Amniotic epithelial cell (primary cell): ENCODE results near the gene CHCHD3.
A peak's percentile ranks its signal among the peaks of the same experiment; 100 is the strongest.

Experiments used
- DNase-seq: peaks from one replicate; pipeline ENCODE4 v3.0.0-alpha.2; 2010; ENCODE audit warnings: low read depth

The CHCHD3 gene

DNA sequence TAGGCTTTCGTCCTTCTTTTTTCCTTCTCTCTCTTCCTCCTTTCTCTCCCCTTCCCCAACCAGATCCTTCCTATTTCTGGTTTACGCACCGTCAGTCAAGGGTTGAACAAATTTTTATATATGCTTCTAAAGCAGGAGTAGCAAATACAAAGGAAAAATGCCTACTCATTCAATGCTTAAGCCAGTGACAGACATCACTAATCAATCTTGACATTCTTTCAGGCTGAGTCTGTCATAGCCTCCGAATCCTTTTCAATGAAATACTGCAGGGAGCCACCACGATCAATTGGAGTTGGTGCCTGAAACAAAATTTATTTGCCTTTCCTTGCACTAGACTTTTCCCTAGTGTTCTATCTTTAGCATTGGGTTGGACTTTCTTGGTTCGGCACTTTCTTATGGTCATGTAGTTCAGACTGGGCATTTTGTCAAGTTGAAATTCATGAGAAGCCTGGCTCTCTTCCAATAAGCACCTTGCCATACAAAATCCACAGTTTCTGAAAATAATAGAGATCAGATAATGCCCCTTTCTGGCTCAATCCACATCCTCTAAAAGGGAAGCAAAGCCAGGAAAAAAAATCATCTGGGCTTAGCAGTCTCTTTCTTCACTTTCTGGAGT, 266.1 kb downstream of the CHCHD3 start:
- no peak for DNase-seq

DNA sequence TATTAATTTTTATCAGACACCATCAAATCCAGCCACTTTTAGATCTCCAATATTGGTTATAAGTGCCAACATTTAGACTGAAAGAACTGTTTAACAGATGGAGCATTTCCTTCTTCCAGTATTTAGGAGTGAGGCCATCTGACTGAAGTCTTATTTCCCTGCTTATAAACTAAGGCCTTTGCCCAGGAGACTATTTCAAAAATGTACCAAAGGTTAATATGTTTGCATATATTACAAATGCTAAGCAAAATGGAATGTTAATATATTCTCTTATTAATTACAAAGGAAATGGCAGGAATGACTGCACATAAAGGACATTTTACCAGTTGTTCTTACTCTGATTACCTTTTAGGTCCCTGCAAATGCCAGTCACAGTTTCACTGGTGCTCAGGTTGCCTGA, 266.8 kb downstream of the CHCHD3 start:
- DNase-seq, result no peak

DNA sequence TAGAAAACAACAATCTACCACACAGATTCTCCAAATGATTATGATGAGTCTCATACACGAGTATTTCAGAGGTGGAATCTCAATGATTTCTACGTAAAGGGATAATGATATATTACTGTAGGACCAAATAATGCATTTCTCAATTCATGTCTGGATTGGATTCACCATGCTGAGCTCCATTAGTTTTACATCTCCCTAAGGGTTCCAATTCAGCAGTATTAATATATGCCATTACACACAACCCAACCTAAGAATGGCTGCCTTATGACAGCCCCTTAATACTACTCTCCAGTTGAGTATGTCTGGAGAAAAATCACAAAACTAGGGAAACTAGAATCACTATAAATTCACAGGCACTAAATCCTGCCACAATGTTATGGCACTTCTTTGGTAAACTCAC, 271.3 kb downstream of the CHCHD3 start:
- DNase-seq, result no peak

DNA sequence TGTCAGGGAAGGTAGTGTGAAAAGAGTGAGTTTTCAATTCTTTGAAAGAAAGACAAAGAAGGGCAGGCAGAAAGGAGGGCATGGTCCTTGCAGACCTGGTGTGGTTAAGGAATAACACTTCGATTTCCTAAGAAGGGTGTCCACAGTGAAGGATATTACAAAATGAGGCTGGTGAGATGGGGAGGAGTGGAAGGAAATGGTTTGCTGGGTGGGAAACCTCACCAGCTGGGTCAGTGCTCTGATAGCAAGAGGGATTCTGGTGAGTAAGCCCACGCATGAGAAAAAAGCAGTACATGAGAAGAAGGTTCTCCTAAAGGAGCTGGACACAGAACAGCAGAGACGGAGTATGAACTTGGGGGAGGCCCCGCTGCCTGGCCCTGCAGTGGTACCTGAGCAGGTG, 275.1 kb downstream of the CHCHD3 start:
- DNase-seq, result peak; percentile 15

DNA sequence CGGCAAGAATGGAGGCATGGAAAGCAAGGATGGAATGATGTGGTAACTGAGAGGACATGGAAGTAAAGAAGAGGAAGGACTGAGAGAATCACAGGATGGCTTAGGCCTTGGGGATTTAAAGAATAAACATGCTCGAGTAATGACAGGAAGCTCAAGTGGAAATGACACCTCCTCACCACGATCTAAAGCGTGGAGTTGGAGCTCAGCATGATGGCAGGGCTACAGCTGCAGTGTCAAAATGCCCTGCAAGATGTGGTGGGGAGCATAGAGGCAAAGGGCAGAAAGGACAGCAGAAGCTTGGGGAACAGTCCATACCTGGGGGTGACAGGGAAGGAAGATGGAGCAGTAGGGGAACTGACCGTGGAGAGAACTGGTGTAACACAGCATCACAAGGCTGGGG, 276.1 kb downstream of the CHCHD3 start:
- DNase-seq, result no peak

DNA sequence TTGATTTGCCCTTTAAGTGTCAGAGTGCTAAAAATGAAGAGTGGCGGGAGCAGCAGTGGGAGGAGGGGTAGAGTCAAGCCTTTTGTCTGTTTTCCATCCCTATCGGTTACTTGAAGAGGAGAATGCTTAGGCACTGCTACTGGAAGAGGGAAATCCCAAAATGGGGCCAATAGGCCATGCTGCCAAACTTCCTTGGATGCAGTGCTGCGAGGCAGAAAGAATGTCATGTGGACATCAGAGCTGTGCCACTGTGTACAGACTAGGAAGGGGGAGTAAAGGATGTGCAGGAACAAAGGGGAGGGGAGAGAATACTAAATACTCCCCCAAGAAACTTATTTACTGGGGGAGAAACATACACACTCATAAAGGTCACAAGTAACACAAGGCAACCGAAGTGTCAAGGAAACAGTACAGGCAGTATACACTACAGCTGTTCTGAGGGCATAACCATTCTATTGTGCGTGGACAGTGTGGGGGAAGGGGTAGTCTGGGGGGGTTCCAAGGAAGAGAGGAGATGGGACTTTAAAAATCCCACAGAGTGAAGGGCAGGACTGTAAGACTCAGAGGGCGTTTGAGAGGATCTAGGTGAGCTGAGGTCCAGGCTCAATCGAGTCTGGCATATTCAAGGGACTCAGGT, 276.9 kb downstream of the CHCHD3 start:
- DNase-seq, result no peak

DNA sequence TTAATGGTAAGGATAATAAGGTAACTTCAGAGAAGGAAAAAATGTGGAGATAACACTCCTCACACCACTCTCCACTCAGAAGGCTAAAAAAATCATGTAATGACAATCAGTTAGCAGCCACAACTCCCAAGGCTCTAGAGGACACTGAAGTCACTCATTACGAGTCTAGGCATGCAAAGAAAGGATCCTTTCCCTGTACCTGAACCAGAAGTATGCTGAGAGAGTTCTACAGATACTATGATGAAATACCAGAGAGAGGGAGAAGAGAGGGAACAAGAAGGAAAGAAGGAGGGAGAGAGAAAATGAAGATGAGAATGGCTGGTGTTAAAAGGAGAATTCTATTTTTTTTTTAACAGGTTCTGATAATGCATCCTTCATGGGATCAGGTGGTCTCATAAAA, 281.4 kb downstream of the CHCHD3 start:
- DNase-seq, result no peak

DNA sequence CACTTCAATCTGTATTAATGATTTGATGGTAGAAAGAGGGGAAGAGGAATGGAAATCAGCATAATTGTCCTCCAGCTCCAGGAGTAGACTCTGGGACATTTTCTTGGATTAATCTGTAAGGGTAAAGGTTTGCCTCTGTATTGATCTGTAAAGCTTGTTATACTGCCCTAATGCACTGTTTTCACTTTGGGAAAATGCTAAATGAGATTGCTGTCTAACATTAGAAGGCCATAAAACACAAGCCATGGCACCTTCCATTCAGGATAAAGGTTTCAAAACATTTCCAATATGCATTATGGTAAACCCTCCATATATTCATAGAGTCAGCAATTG, 282.8 kb downstream of the CHCHD3 start:
- no peak for DNase-seq

DNA sequence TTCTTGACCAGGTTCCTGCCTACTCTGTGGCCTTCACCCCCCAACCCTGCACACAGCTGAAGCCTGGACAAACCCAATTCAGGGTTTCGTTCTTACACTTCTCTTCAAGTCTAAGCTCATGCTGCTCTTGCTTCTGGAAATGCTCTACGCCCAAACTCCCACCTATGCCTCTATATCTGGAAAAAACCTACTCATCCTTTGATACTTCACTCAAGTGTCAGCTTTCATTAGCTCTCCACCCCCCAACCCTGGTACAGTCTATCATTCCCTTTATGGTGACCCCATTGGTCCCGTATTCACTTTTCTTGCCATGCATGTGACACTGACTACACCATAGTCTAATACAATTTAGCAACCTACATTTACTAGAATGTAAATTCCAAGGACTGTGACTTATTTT, 284.7 kb downstream of the CHCHD3 start:
- DNase-seq, result no peak

DNA sequence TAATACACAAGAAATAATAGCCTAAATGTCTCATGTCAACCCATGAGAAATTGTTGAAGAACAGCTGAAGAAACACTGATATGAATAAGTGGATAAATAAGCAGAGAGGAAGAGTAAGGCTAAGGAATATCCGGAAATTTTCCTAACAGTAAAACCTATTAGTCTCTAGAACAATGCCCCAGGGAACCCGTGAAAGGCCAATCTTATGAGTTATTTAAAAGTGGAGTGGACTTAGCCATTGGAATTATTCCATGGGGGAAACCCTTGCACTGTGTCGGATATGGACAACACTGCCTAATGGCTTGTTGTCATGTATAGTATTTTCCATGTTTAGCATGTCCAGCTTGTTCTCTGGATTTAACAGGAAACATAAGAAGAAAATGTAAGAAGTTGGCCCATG, 288.4 kb downstream of the CHCHD3 start:
- DNase-seq, result no peak

DNA sequence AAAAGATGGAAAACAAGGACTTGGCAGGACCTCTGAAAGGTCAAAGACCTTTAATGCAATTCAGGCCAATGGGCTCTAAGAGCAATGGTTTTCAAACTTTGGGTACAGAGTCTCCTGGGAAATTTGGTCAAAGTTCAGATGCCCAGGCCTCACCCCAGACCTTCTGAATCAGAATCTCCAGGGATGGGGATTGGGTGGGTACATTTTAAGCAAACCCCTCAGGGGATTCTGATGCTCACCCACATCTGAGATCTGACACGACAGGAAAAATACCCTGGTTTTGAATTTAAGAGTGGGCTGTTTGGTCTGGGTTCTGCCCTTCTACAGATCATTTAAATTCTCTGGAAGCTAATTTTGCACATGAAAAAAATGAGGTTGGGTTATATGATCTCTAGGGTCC, 290.9 kb downstream of the CHCHD3 start:
- no peak for DNase-seq

DNA sequence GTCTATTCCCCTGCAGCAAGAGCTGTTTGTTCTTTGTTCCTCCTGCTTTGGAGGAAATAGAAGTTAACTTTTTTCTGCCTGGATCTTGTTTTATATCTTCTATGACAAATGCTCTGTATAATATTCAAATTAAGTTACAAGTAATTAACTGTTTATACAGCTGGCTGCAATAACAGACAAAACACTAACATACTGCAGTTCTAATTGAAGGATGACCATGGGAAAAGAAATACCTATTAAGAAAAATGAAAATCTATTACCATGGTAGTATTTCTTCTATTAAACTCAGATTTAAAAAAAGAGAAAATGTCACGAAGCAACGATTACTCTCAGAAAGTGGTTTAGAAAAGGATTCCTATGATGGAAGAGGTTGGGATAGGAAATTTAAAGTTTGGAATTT, 291.8 kb downstream of the CHCHD3 start:
- DNase-seq, result no peak

DNA sequence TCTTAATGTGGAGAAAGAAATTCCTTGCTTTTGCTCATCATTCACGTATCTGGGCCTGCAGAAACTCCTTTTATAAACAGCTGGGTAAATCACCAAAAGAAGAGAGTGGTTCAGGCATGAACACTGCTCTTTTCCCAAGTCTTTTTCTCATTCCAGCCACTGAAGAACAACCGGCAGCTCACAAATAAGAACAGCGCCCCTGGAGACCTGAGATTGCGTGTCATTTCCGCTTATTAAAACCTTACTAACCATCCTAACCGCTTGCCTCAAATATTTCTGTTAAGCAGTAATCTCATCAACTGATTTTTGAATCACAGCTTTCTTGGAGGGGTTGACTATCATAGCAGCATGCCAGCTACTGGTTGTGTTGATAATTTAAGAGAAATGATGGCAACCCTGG, 292.6 kb downstream of the CHCHD3 start:
- no peak for DNase-seq

DNA sequence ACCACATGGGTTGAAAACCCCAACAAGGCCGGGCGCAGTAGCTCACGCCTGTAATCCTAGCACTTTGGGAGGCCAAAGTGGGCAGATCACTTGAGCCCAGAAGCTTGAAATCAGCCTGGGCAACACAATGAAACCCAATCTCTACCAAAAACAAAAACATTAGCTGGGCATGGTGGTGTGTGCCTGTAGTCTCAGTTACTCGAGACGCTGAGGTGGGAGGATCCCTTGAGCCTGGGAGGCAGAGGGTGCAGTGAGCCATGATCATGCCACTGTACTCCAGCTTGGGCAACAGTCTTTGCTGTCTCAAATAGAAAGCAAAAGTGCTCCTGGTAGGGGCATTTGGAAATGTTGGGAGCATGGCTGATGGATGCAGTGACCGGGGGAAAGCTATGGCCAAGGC, 296.0 kb downstream of the CHCHD3 start:
- DNase-seq, result no peak

DNA sequence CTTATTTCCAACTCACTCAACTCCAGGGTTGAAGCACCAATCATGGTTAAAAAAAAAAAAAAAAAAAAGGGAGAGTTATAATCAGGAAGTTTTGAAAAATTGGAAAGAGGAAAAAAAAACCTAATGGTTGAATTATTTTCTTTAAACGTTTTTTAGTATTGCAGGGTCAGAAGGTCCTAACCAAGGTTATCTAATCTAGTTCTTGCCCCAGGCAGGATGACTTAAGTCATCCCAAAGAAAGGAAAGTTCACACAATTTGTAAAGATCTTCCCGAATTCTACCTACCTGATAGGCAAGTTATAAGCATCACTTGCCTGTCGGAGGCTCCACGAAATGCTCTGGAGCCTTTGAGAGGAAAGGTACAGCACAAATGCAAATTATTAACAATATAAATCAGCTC, 297.5 kb downstream of the CHCHD3 start:
- no peak for DNase-seq

DNA sequence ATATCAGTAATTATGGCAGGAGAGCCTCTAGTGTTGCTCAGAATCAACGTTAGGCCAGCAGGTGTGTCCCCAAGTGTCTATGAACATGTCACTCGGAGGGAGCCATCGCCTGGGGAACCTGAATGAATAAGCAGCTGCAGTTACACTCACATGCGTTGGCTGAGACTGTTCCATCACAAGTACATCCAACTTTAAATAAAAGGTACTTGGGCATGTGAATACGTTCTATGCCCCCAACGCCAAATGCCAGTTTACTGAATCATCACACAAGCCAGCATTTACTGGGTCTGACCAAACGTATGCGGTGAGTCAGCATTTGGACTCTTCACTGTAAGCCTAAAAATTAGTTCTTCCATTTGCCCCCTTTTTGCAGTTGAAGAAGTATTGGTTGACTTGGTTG, 298.1 kb downstream of the CHCHD3 start:
- DNase-seq, result peak; percentile 78

DNA sequence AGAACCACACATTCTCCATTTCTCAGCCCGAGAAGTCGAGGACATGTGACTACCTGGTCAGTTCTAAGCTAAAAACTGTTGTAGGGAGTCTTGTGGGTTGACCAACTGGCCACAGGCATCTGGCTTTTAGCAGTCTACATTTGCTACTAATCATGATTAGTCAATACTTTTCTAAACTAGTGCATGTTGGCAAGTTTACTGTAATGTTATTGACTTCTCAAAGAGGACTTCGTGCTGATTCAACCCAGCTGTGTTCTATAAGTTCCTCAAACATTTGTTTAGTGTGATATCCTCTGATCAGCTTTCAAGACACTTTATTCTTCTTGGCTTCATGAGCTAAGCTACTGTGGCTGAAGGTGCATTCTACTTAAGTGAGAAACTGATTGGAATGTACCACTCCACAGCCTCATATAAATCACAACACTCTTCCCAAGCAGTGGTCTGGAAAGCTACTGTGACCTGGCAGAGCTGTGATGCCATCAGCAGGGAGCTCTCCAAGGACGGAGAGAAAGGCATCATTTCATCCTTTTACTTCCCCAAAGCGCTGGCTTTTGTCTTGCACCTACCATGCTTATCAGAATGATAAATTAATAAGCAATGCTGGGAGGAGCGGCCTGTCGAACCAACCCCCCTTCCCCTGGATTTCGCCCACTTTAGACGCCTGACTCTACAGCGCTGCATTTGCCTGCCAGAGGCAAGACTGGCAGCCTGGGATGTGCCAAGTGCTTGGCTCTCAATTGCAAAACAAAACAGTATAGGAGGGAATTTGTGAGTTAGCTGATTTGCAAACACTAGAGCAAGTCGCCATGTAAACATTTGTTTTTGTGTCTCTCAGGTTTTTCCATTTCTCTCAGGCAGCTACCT, 298.9 kb downstream of the CHCHD3 start:
- DNase-seq, result peak; percentile 64

DNA sequence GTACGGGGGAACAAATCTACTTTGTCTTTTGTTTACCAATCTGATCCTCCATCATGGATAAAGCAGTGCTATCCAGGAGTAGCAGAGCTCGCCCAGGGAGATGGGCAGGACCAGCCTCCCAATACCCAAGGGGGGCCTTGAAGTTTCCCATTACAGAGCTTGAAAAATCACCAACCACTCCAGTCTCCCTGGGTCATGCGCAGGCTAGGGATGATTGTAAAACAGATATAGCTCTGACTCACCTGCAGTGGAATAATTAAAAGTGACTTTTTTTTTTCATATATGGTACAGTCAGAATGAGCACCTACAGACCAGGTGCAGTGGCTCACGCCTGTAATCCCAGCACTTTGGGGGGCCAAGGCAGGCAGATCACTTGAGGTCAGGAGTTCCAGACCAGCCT, 301.1 kb downstream of the CHCHD3 start:
- no peak for DNase-seq

DNA sequence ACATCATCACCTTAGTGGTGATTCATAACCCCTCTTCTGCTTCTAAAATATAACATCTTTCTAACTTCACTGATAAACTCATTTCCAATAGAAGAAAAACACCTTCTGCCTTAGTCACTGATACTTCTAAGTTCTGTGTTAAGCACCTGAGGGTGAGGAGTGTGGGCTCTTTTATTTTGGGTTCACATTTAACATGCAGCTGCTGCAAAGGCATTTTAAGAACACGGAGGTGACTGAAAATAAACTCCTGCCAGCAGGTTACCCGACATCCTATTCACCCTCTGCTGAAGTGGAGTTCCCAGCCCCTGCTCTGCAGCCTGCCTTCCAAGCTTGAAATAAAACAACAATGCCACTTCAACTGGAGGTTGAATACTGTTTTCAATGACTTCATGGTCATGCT, 302.7 kb downstream of the CHCHD3 start:
- DNase-seq, result no peak

DNA sequence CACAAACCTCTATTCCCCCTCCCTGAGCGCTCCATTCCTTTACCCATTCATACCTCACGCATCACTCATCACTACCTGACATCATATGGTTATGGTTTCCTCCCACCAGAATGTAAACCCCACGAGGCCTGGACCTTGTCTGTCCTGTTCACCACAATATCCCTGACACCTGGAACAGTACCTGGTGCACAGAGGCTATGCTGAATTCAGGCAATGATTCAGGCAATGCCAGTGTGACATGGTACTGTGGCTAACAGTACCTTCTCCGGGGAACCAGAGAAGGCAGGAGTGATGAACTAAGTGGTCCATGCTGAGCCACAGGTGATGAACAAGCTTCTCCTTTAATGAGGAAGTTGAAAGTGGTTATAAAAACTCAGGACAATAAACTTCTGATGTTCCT, 303.1 kb downstream of the CHCHD3 start:
- no peak for DNase-seq

DNA sequence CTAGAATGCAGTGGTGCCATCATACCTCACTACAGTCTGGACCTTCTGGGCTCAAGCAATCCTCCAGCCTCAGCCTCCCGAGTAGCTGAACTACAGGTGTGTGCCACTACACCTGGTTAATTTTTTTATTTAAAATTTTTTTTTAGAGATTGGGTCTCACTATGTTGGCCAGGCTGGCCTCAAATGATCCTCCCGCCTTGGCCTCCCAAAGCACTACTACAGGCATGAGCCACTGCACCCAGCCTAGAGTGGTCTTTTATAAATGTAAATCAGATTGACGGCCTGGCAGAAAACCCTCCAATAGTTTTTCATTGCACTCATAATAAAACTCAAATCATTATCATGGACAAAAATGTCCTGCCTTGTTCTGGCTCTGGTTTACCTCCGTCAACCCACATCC, 303.9 kb downstream of the CHCHD3 start:
- no peak for DNase-seq

DNA sequence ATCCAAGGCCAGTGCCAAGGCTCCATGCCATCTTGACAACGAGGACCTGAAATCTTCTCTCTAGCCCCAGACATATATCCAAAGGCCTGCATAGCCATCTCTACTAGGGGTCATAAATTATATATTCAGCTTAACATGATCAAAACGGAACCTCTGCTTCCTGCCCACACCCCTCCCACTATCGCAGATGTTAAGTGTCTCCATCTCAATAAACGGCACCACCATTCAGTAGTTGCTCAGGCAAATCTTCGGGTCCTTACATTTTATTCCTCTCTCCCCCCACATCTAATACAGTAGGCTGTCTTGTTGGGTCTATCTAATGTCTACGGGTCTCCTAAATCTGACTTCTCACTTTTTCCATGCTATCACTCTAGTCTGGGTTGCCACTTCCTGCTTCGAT, 304.5 kb downstream of the CHCHD3 start:
- no peak for DNase-seq

DNA sequence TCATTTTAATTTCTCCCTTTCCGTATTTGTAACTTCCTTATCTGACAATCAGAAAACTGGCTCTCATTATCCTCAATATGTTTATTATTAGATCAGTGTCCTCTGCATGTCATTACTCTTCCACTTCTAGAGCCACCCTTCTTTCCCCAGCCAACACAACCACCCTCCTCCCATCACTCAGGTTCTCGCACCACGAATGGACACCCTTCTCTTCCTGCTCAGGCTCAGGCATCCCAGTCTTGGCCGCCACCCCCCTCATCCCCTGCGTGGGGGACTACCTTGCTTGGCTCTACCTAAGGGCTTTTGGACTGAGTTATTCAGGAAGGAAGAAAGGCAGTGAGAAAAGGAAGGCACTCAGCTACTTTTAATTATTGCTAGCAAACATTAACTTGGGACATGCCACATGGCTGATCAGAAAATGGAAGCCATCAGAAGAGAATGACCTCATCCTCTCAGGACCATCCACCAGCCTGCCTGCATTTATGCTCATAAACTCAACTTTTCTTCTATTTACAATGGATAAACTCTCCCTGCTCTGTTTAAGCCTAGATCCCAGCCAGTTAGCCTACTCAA, 305.8 kb downstream of the CHCHD3 start:
- no peak for DNase-seq
